Activated T-cell treated with anti-CD3 and anti-CD28 coated beads, Interleukin-2, amount 50 U/mL, for 4 hours (primary cell): ENCODE measurements around the gene TCP11. TPM values are rescaled to one million over a fixed set of nuclear protein-coding genes. Genes with fewer than 3 reads are reported as not detected.
A peak's percentile ranks its signal among the peaks of the same experiment; 100 is the strongest.
"Not testable (repeated sequence)": the region's sequence is repeated elsewhere in the genome, so short reads cannot be mapped to it uniquely, and the experiment has no call there.

Experiments used
- ATAC-seq, 2 donors: fragments of 200-7000 bp; cut with Tn5 transposase; one replicate each; pipeline ENCODE4 v1.10.0; 2021
- DNase-seq: peaks from one replicate; pipeline ENCODE4 v3.0.0-alpha.2; 2020
- H3K27me3 Mint-ChIP-seq: one replicate; pipeline ENCODE4 v1.8.0; 2021; ENCODE audit warnings: low read depth, mixed read lengths
- H3K36me3 Mint-ChIP-seq: one replicate; pipeline ENCODE4 v1.8.0; 2022; ENCODE audit warnings: mixed read lengths; ENCODE audit not compliant: insufficient read depth
- H3K4me1 Mint-ChIP-seq: one replicate; pipeline ENCODE4 v1.8.0; 2021; ENCODE audit warnings: low read depth, mixed read lengths
- H3K4me3 Mint-ChIP-seq: one replicate; pipeline ENCODE4 v1.8.0; 2021; ENCODE audit warnings: mild to moderate bottlenecking, moderate library complexity, mixed read lengths
- H3K9me3 Mint-ChIP-seq: one replicate; pipeline ENCODE4 v1.8.0; 2021; ENCODE audit warnings: mixed read lengths
- total RNA-seq, 3 donors: library from RNA; stranded (reverse); gene quantifications; one replicate each; pipeline ENCODE4 v1.2.1, GENCODE V29; 2021

Gene TCP11
- total RNA-seq, 3 donors from 2014 or later, result not detected

- not testable (repeated sequence) for H3K36me3 Mint-ChIP-seq, DNase-seq, ATAC-seq, H3K4me3 Mint-ChIP-seq, H3K4me1 Mint-ChIP-seq
- peaks cover 11% of the 10 kb centered on the region for H3K27me3 Mint-ChIP-seq
- peaks cover 15% of the 10 kb centered on the region for H3K9me3 Mint-ChIP-seq
Measured at GRCh38 chr6:35107761-35108160, 33.4 kb downstream of the TCP11 start.

- not testable (repeated sequence) for H3K4me3 Mint-ChIP-seq, H3K4me1 Mint-ChIP-seq, DNase-seq, H3K36me3 Mint-ChIP-seq
- H3K27me3 Mint-ChIP-seq, result peaks cover 11% of the 10 kb centered on the region
- H3K9me3 Mint-ChIP-seq, result peaks cover 15% of the 10 kb centered on the region
- peak; percentile 38 to 43 for ATAC-seq
Measured at GRCh38 chr6:35107208-35107607, 33.9 kb downstream of the TCP11 start.

- not testable (repeated sequence) for H3K4me3 Mint-ChIP-seq, ATAC-seq, H3K9me3 Mint-ChIP-seq, DNase-seq, H3K4me1 Mint-ChIP-seq, H3K36me3 Mint-ChIP-seq
- peaks cover 11% of the 10 kb centered on the region for H3K27me3 Mint-ChIP-seq
Measured at GRCh38 chr6:35106061-35106460, 35.1 kb downstream of the TCP11 start.

GRCh38 chr6:35105078-35105477 is 36.1 kb downstream of the TCP11 start:
- Mint-ChIP-seq H3K4me3 (no peak overlapping the region), H3K36me3 (no peaks in the 10 kb centered on the region), H3K9me3 (peaks cover 7% of the 10 kb centered on the region), H3K27me3 (peaks cover 11% of the 10 kb centered on the region), H3K4me1 (no peaks in the 10 kb centered on the region)
- DNase-seq, result no peak
- no peak for ATAC-seq

GRCh38 chr6:35099116-35099515 is 42.0 kb downstream of the TCP11 start:
- H3K9me3 Mint-ChIP-seq, result no peaks in the 10 kb centered on the region
- no peaks in the 10 kb centered on the region for H3K4me1 Mint-ChIP-seq
- H3K4me3 Mint-ChIP-seq, result no peak overlapping the region
- no peak for DNase-seq
- peaks cover 4% of the 10 kb centered on the region for H3K27me3 Mint-ChIP-seq
- ATAC-seq, result no peak
- H3K36me3 Mint-ChIP-seq, result no peaks in the 10 kb centered on the region

- Mint-ChIP-seq H3K36me3 (peaks cover 3% of the 10 kb centered on the region), H3K27me3 (no peaks in the 10 kb centered on the region), H3K4me1 (no peaks in the 10 kb centered on the region), H3K4me3 (no peak overlapping the region), H3K9me3 (no peaks in the 10 kb centered on the region)
- DNase-seq (no peak), ATAC-seq (no peak)
Measured at GRCh38 chr6:35096129-35096862, 44.8 kb downstream of the TCP11 start.

GRCh38 chr6:35094183-35094582 is 47.0 kb downstream of the TCP11 start:
- no peaks in the 10 kb centered on the region for H3K9me3 Mint-ChIP-seq
- H3K27me3 Mint-ChIP-seq, result no peaks in the 10 kb centered on the region
- H3K4me1 Mint-ChIP-seq, result no peaks in the 10 kb centered on the region
- DNase-seq (no peak), ATAC-seq (no peak)
- no peak overlapping the region for H3K4me3 Mint-ChIP-seq
- H3K36me3 Mint-ChIP-seq, result peaks cover 6% of the 10 kb centered on the region

- Mint-ChIP-seq H3K27me3 (no peaks in the 10 kb centered on the region), H3K9me3 (no peaks in the 10 kb centered on the region), H3K36me3 (peaks cover 6% of the 10 kb centered on the region), H3K4me1 (no peaks in the 10 kb centered on the region), H3K4me3 (no peak overlapping the region)
- ATAC-seq, result no peak
- no peak for DNase-seq
Measured at GRCh38 chr6:35093783-35094182, 47.4 kb downstream of the TCP11 start.

- Mint-ChIP-seq H3K4me3 (no peak overlapping the region), H3K36me3 (peaks cover 6% of the 10 kb centered on the region), H3K27me3 (no peaks in the 10 kb centered on the region), H3K4me1 (no peaks in the 10 kb centered on the region), H3K9me3 (no peaks in the 10 kb centered on the region)
- DNase-seq, result no peak
- no peak for ATAC-seq
Measured at GRCh38 chr6:35093118-35093445, 48.1 kb downstream of the TCP11 start.

GRCh38 chr6:35092362-35093117 is 48.6 kb downstream of the TCP11 start:
- Mint-ChIP-seq H3K27me3 (no peaks in the 10 kb centered on the region), H3K9me3 (no peaks in the 10 kb centered on the region), H3K36me3 (peaks cover 9% of the 10 kb centered on the region), H3K4me3 (no peak overlapping the region), H3K4me1 (no peaks in the 10 kb centered on the region)
- ATAC-seq, result peak in 1 of 2 donors; percentile 18
- DNase-seq, result no peak

- Mint-ChIP-seq H3K36me3 (peaks cover 17% of the 10 kb centered on the region), H3K9me3 (no peaks in the 10 kb centered on the region), H3K4me1 (no peaks in the 10 kb centered on the region), H3K27me3 (no peaks in the 10 kb centered on the region), H3K4me3 (no peak overlapping the region)
- ATAC-seq (no peak), DNase-seq (no peak)
Measured at GRCh38 chr6:35091346-35092083, 49.6 kb downstream of the TCP11 start.

- Mint-ChIP-seq H3K36me3 (peaks cover 17% of the 10 kb centered on the region), H3K4me1 (no peaks in the 10 kb centered on the region), H3K27me3 (no peaks in the 10 kb centered on the region), H3K9me3 (no peaks in the 10 kb centered on the region), H3K4me3 (no peak overlapping the region)
- ATAC-seq (no peak), DNase-seq (no peak)
Measured at GRCh38 chr6:35090734-35091133, 50.4 kb downstream of the TCP11 start.

GRCh38 chr6:35089935-35090505 is 51.1 kb downstream of the TCP11 start:
- DNase-seq (no peak), ATAC-seq (no peak)
- Mint-ChIP-seq H3K36me3 (peaks cover 21% of the 10 kb centered on the region), H3K27me3 (no peaks in the 10 kb centered on the region), H3K4me3 (no peak overlapping the region), H3K4me1 (no peaks in the 10 kb centered on the region), H3K9me3 (no peaks in the 10 kb centered on the region)

- no peaks in the 10 kb centered on the region for H3K4me1 Mint-ChIP-seq
- ATAC-seq (no peak), DNase-seq (no peak)
- no peaks in the 10 kb centered on the region for H3K9me3 Mint-ChIP-seq
- H3K4me3 Mint-ChIP-seq, result no peak overlapping the region
- H3K27me3 Mint-ChIP-seq, result no peaks in the 10 kb centered on the region
- peaks cover 23% of the 10 kb centered on the region for H3K36me3 Mint-ChIP-seq
Measured at GRCh38 chr6:35089216-35089934, 51.8 kb downstream of the TCP11 start.
